GM12865 (cell line): Measurements from ENCODE around the gene YAE1.

Experiments
- DNase-seq: peaks from one replicate; pipeline ENCODE4 v3.0.0; 2010; ENCODE audit warnings: low read depth
- H3K4me3 ChIP-seq: 2 replicates; pipeline ENCODE4 v1.5.1; 2011; ENCODE audit warnings: mild to moderate bottlenecking, low read depth, low read length, control low read depth
- TF ChIP-seq, protein P1 (sequence below): IDR thresholded peaks from 2 replicates; pipeline ENCODE4 v1.5.1; 2011; ENCODE audit warnings: low read length, control low read depth, low read depth, inconsistent platforms; ENCODE audit not compliant: insufficient read depth; ENCODE audit errors: missing control alignments

The YAE1 gene

DNA sequence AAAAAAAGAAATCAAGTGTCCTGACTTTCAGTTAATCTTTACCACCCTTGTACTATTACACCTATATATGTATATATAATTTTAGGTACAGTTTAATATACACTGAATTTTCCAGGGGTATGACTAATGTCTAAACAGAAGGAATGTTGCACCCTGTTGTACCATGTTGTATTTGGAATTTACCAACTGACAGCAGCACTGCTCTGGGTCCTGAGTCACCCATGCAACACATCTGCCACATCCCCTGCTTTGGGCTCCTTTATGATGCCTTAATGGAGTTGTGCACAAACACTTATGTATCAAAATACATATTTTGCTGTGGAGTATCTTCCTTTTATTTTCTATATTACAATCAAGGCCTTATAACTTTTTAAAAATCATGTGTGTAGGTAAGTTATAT lies 21.2 kb downstream of the YAE1 start:
- no peak for DNase-seq
- TF ChIP-seq, protein P1, sequence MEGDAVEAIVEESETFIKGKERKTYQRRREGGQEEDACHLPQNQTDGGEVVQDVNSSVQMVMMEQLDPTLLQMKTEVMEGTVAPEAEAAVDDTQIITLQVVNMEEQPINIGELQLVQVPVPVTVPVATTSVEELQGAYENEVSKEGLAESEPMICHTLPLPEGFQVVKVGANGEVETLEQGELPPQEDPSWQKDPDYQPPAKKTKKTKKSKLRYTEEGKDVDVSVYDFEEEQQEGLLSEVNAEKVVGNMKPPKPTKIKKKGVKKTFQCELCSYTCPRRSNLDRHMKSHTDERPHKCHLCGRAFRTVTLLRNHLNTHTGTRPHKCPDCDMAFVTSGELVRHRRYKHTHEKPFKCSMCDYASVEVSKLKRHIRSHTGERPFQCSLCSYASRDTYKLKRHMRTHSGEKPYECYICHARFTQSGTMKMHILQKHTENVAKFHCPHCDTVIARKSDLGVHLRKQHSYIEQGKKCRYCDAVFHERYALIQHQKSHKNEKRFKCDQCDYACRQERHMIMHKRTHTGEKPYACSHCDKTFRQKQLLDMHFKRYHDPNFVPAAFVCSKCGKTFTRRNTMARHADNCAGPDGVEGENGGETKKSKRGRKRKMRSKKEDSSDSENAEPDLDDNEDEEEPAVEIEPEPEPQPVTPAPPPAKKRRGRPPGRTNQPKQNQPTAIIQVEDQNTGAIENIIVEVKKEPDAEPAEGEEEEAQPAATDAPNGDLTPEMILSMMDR: no peak
- no peak overlapping the region for H3K4me3 ChIP-seq

DNA sequence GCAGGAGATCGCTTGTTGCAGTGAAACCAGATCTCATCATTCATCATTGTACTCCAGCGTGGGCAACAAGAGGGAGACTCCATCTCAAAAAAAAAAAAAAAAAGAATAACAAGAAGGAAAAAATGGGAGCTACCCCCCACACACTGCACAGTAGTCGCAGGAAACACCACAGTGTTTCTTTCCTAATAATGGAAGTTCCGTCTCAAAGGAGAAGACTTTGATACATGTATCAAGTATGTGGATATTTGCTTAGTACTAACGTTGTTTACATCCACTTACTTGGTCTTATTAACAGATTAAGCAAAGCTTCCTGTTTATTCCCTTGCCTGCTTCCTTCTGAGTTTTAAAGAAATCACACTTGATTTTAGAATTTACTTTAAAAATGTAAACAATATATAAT lies 22.2 kb downstream of the YAE1 start:
- no peak for DNase-seq
- no peak overlapping the region for H3K4me3 ChIP-seq
- TF ChIP-seq, protein P1: no peak

- peak; percentile 78 for DNase-seq
- no peak overlapping the region for H3K4me3 ChIP-seq
- TF ChIP-seq, protein P1: no peak
Observed at GRCh38 chr7:39589323-39590111, 23.3 kb downstream of the YAE1 start.

DNA sequence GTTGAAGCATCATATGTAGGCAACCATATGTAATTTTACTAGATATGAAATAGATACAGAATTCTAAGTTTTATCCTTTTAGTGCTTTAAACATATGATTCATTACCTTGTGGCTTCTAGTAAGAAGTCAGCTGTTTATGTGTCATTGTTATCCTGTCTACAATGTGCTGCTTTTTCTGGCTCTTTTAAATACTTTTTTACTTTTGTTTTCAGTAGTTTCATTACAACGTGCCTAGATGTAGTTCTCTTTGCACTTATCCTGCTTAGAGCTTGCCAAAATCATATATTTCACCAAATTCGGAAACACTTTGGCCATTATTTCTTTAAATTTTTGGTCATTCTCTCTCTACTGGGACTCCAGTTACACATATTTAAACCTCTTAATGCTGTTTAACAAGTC lies 26.4 kb downstream of the YAE1 start:
- TF ChIP-seq, protein P1: no peak
- DNase-seq: no peak
- no peak overlapping the region for H3K4me3 ChIP-seq

DNA sequence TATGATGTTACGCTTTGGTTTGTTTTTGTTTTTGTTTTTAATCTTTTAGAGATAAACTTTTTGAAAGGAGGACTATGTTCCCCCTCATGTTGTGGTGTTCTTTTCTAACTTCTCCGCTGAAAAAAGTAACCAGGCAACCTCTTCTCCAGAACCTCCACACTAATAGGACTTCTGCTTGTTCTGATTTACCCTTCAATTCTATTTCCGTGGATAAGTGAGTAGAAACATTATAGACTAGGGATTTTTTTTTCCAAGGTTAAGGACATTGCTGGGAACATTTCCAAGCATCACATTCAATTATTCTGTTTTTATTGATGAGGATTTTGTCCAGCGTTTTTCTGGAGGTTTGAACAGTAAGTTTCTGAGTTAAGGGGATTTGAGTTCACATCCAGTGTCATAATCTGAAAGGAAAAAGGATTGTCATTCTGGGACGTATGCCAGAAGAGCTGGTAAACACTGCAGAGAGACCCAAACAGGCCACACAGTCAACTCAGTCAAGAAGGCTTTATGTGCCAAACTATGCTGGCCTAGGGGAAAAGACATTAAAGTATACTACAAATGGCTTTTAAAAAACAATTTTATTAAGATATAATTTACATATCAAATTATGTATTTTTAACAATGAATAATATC lies 28.9 kb downstream of the YAE1 start:
- no peak for DNase-seq
- TF ChIP-seq, protein P1: no peak
- no peak overlapping the region for H3K4me3 ChIP-seq

- H3K4me3 ChIP-seq: no peak overlapping the region
- DNase-seq: no peak
- TF ChIP-seq, protein P1: no peak
Observed at GRCh38 chr7:39602351-39602750, 36.1 kb downstream of the YAE1 start.
